GM12874 (cell line): Measurements from ENCODE around the gene BABAM2.

ENCODE experiments used
- CTCF ChIP-seq: IDR thresholded peaks from 2 replicates; pipeline ENCODE4 v1.5.1; 2011; ENCODE audit warnings: low read depth, mild to moderate bottlenecking, control low read depth, low read length, moderate library complexity; ENCODE audit not compliant: insufficient read depth

BABAM2 gene

DNA sequence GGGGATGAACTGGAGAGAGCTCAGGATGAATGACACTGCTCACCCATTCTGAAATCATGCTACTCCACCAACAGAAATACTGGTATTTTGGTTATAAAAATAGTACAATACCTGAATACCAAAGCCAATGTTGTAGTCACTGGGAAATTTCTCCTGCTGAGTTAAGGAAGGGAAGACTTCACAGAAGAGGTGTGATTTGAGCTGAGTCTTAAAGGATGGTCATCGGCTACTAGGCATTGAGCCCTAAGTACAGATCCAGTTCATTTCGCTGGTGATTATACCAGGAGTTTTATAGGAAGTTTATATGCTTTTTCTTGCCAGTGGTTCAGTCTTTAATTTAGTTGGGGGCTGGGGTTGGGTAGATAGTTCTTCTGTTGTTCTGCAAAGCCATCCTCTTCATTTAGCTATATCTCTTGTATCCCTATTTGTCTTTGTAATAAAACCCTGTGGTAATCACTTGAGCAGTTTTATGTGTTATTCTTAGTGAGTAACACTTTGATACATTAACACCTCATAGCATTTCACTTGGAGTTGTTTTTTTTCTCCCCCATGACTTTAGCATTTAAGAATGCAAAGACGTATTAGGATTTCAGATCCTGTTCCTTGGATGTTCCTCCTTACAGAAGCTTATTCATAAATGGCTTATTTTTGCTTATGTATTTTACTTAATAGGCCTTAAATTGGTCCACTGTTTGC, 262.2 kb downstream of the BABAM2 start:
- no peak for TF ChIP-seq CTCF

- no peak for TF ChIP-seq CTCF
Observed at GRCh38 chr2:28153851-28154250, 263.3 kb downstream of the BABAM2 start.

DNA sequence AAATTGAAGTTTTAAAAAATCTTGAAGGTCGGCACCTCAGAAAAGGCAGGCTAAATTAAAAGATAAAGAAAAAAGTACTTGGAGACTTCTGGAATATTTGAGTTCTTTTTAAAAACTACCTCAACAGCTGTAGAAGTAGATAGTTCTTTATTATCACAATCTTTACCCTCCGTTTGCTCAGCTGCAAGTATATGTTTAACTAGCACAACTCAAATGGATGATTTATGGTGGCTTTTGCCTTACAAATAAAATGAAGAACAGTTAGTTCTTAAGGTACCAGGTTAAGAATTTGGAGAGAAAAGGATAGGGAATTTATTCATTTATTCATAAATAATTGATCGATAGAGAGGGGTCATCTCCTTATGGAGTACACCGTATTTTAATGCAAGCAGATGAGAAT, 264.6 kb downstream of the BABAM2 start:
- no peak for TF ChIP-seq CTCF

DNA sequence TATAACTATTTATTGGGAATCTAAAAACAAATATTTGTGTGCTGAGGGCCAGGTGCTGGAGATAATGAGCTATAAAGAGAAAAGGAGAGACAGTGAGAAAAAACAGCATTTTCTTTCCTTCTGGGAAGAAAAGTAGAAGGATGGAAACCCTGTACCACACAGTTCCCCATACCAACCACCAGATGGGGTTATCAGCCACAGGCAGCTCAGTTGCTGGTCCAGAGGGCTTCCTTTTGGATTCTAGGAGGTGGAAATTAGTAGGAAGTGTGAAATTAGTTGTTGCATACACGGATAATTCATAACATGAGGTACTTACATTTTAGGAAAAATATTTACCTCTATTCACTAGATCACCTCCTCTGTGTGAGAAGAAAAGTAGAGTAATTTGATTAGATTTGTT, 265.1 kb downstream of the BABAM2 start:
- peak; percentile 54 for TF ChIP-seq CTCF

DNA sequence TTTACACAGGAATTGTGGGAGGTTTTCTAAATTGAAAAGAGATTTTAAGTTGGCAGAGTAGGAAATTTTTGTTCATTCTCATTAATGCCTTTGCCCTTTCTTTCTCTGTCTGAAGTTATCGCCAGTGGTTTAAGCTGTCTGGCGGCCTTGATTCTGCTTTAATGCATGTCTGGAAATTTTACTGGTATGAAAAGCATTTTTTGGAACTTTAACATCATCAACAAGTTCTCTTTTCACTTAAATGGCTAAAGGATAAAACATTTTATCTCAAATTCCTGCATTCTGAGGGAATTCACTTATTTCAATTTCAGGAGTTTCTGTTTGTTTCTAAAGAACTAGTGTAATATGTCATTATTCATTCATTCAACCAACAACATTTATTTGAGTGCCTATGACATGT, 268.3 kb downstream of the BABAM2 start:
- no peak for TF ChIP-seq CTCF

- TF ChIP-seq CTCF = no peak
Observed at GRCh38 chr2:28160986-28161425, 270.5 kb downstream of the BABAM2 start.

DNA sequence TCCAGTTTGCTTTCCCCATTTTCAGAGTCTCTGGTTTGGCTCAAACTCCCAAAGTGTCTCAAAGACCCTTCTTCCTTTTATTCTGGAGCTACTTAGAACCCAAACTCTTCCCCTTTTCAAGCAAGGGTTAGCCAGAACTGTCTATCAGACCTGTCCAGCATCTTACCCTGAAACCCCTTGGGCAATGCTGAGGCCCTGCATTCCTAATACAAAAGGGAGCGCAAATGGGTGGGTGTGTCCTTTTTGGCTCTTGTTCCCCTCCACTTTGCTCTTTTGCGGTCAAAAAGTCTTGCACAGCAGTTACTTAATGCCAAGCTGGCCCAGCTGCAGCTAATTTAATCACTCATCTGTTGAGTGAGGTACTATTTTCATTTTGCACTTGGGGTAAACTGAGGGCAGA, 270.9 kb downstream of the BABAM2 start:
- TF ChIP-seq CTCF = no peak
